GM23338 (cell line): ENCODE data around the gene ABAT. TPM values are rescaled to one million over a fixed set of nuclear protein-coding genes. Genes with fewer than 3 reads are reported as not detected.

Experiments
- ATAC-seq: fragments of 200-7000 bp; cut with Tn5 transposase; 3 replicates; pipeline ENCODE4 v1.9.1; 2020
- DNase-seq: peaks from one replicate; pipeline ENCODE4 v3.0.0-alpha.2; 2015; ENCODE audit warnings: low spot score
- H2AFZ ChIP-seq: fragments of 200-600 bp; sonication (generic); 2 replicates; pipeline ENCODE4 v1.8.0; 2016; ENCODE audit warnings: antibody characterized with exemption, mild to moderate bottlenecking, moderate library complexity
- H3F3A ChIP-seq: fragments of 200-600 bp; sonication (generic); replicated peaks from 2 replicates; pipeline ENCODE4 v1.8.0; 2017; ENCODE audit warnings: antibody characterized with exemption, mixed run types, low read depth
- H3K27ac ChIP-seq: fragments of 200-600 bp; sonication (generic); 2 replicates; pipeline ENCODE4 v1.6.1; 2016; ENCODE audit warnings: low read depth
- H3K27me3 ChIP-seq: fragments of 200-600 bp; sonication (generic); 2 replicates; pipeline ENCODE4 v1.8.0; 2016; ENCODE audit warnings: mild to moderate bottlenecking, mixed run types, moderate library complexity; ENCODE audit not compliant: insufficient read depth
- H3K36me3 ChIP-seq: fragments of 200-600 bp; sonication (generic); 2 replicates; pipeline ENCODE4 v1.8.0; 2016; ENCODE audit warnings: mild to moderate bottlenecking; ENCODE audit not compliant: insufficient read depth
- H3K4me1 ChIP-seq: fragments of 200-600 bp; sonication (generic); 2 replicates; pipeline ENCODE4 v1.8.0; 2016; ENCODE audit warnings: mild to moderate bottlenecking, moderate library complexity; ENCODE audit not compliant: insufficient read depth
- H3K4me2 ChIP-seq: fragments of 200-600 bp; sonication (generic); 2 replicates; pipeline ENCODE4 v1.7.1; 2017; ENCODE audit warnings: mixed run types
- H3K4me3 ChIP-seq: fragments of 200-600 bp; sonication (generic); 2 replicates; pipeline ENCODE4 v1.6.1; 2016; ENCODE audit warnings: mixed run types
- H3K79me2 ChIP-seq: fragments of 200-600 bp; sonication (generic); replicated peaks from 2 replicates; pipeline ENCODE4 v1.8.0; 2017; ENCODE audit warnings: mild to moderate bottlenecking; ENCODE audit not compliant: insufficient read depth
- H3K9me2 ChIP-seq: fragments of 200-600 bp; sonication (generic); 2 replicates; pipeline ENCODE4 v1.8.0; 2017; ENCODE audit not compliant: insufficient read depth
- H4K20me1 ChIP-seq: fragments of 200-600 bp; sonication (generic); replicated peaks from 2 replicates; pipeline ENCODE4 v1.8.0; 2017; ENCODE audit warnings: mild to moderate bottlenecking; ENCODE audit not compliant: insufficient read depth
- H3K27ac Mint-ChIP-seq: 2 replicates; pipeline ENCODE4 v1.8.0; 2020; ENCODE audit warnings: inconsistent platforms, mild to moderate bottlenecking, moderate library complexity, mixed read lengths
- H3K27me3 Mint-ChIP-seq: 3 replicates; pipeline ENCODE4 v1.8.0; 2022; ENCODE audit warnings: low read depth, mild to moderate bottlenecking, moderate library complexity, mixed read lengths, inconsistent platforms; ENCODE audit not compliant: insufficient read depth, poor library complexity
- H3K36me3 Mint-ChIP-seq: 3 replicates; pipeline ENCODE4 v1.8.0; 2021; ENCODE audit warnings: low read depth, mild to moderate bottlenecking, inconsistent platforms, moderate library complexity, mixed read lengths
- H3K4me1 Mint-ChIP-seq: 3 replicates; pipeline ENCODE4 v1.8.0; 2020; ENCODE audit warnings: mild to moderate bottlenecking, inconsistent platforms, mixed read lengths
- H3K4me3 Mint-ChIP-seq: 3 replicates; pipeline ENCODE4 v1.8.0; 2021; ENCODE audit warnings: moderate library complexity, mild to moderate bottlenecking, inconsistent platforms, mixed read lengths
- H3K9me3 Mint-ChIP-seq: 3 replicates; pipeline ENCODE4 v1.8.0; 2020; ENCODE audit warnings: moderate library complexity, mild to moderate bottlenecking, inconsistent platforms, mixed read lengths
- JUNB ChIP-seq: IDR thresholded peaks from one replicate; pipeline ENCODE4 v1.6.1; 2016; ENCODE audit warnings: antibody characterized with exemption; ENCODE audit not compliant: unreplicated experiment
- NANOG ChIP-seq: IDR thresholded peaks from 2 replicates; pipeline ENCODE4 v1.6.1; 2016; ENCODE audit warnings: antibody characterized with exemption, borderline replicate concordance
- POLR2AphosphoS5 ChIP-seq: IDR thresholded peaks from 2 replicates; pipeline ENCODE4 v1.6.1; 2016; ENCODE audit warnings: antibody characterized with exemption, low read depth
- ZNF114 ChIP-seq: fragments of 250-450 bp; sonication (Bioruptor Pico); IDR thresholded peaks from 2 replicates; pipeline ENCODE4 v1.5.0; 2020; ENCODE audit warnings: mild to moderate bottlenecking, moderate library complexity
- ZNF331 ChIP-seq: fragments of 250-450 bp; sonication (Bioruptor Pico); IDR thresholded peaks from 2 replicates; pipeline ENCODE4 v1.5.0; 2020; ENCODE audit warnings: low read depth, mild to moderate bottlenecking, moderate library complexity
- polyA plus RNA-seq: library from polyadenylated mRNA; unstranded; fragments of >200 nt; fragmentation: Nextera tagmentation; extraction: Ambion mirVana; gene quantifications from 2 replicates; pipeline ENCODE4 v1.2.1, GENCODE V29; 2016
- total RNA-seq: library from RNA; depleted of rRNA; stranded (reverse); fragments of >200 nt; shearing (Covaris generic); gene quantifications from 2 replicates; pipeline ENCODE4 v1.2.3, GENCODE V29; 2014
- TF ChIP-seq, protein P1 (sequence below): IDR thresholded peaks from one replicate; pipeline ENCODE4 v1.6.1; 2018; ENCODE audit warnings: antibody characterized with exemption; ENCODE audit not compliant: unreplicated experiment
- TF ChIP-seq, protein P2 (sequence below): fragments of 250-450 bp; sonication (Bioruptor Pico); IDR thresholded peaks from 2 replicates; pipeline ENCODE4 v1.5.0; 2020; ENCODE audit warnings: mild to moderate bottlenecking, moderate library complexity

ABAT gene
- total and polyA plus RNA-seq, 2 experiments from 2014 or later = 4.4 to 8.8 TPM

DNA sequence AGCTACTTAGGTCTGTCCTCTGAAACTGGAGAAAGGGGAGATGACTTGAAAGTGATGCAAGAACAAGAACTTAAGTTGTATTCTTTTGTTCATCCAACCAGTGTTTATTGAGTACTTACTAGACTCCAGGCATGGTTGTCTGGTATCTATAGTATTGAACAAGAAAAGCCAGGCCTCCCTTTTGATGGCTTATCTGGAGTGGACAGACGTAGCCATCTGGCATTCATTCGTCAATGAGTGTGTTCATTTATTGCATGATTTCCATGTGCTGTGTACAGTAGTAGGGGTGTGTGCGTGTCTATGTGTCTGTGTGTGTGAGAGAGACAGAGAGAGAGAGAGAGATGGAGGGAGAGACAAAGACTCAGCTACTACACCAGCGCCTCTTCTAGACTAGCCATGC, 9.2 kb downstream of the ABAT start:
- Mint-ChIP-seq H3K9me3 (no peaks in the 10 kb centered on the region), H3K4me1 (peaks cover 21% of the 10 kb centered on the region), H3K27ac (no peak overlapping the region), H3K36me3 (peaks cover 3% of the 10 kb centered on the region; the same call in 1 of the 3 replicates), H3K4me3 (no peak overlapping the region), H3K27me3 (no peaks in the 10 kb centered on the region)
- Histone ChIP-seq H3K27me3 (no peaks in the 10 kb centered on the region), H3K36me3 (no peaks in the 10 kb centered on the region), H3K27ac (no peak overlapping the region), H4K20me1 (no peaks in the 10 kb centered on the region), H3K4me2 (no peak overlapping the region), H3F3A (no peaks in the 10 kb centered on the region), H3K79me2 (no peaks in the 10 kb centered on the region), H3K9me2 (no peaks in the 10 kb centered on the region), H2AFZ (no peak overlapping the region), H3K4me1 (0 out of 2 replicates have a peak, but pooled peaks cover 12% of the 10 kb centered on the region), H3K4me3 (no peak overlapping the region)
- TF ChIP-seq ZNF331 (CRISPR knock-in tag) (no peak), JUNB (no peak), POLR2AphosphoS5 (no peak), ZNF114 (CRISPR knock-in tag) (no peak), NANOG (no peak)
- TF ChIP-seq, protein P1, sequence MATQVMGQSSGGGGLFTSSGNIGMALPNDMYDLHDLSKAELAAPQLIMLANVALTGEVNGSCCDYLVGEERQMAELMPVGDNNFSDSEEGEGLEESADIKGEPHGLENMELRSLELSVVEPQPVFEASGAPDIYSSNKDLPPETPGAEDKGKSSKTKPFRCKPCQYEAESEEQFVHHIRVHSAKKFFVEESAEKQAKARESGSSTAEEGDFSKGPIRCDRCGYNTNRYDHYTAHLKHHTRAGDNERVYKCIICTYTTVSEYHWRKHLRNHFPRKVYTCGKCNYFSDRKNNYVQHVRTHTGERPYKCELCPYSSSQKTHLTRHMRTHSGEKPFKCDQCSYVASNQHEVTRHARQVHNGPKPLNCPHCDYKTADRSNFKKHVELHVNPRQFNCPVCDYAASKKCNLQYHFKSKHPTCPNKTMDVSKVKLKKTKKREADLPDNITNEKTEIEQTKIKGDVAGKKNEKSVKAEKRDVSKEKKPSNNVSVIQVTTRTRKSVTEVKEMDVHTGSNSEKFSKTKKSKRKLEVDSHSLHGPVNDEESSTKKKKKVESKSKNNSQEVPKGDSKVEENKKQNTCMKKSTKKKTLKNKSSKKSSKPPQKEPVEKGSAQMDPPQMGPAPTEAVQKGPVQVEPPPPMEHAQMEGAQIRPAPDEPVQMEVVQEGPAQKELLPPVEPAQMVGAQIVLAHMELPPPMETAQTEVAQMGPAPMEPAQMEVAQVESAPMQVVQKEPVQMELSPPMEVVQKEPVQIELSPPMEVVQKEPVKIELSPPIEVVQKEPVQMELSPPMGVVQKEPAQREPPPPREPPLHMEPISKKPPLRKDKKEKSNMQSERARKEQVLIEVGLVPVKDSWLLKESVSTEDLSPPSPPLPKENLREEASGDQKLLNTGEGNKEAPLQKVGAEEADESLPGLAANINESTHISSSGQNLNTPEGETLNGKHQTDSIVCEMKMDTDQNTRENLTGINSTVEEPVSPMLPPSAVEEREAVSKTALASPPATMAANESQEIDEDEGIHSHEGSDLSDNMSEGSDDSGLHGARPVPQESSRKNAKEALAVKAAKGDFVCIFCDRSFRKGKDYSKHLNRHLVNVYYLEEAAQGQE = no peak
- TF ChIP-seq, protein P2, sequence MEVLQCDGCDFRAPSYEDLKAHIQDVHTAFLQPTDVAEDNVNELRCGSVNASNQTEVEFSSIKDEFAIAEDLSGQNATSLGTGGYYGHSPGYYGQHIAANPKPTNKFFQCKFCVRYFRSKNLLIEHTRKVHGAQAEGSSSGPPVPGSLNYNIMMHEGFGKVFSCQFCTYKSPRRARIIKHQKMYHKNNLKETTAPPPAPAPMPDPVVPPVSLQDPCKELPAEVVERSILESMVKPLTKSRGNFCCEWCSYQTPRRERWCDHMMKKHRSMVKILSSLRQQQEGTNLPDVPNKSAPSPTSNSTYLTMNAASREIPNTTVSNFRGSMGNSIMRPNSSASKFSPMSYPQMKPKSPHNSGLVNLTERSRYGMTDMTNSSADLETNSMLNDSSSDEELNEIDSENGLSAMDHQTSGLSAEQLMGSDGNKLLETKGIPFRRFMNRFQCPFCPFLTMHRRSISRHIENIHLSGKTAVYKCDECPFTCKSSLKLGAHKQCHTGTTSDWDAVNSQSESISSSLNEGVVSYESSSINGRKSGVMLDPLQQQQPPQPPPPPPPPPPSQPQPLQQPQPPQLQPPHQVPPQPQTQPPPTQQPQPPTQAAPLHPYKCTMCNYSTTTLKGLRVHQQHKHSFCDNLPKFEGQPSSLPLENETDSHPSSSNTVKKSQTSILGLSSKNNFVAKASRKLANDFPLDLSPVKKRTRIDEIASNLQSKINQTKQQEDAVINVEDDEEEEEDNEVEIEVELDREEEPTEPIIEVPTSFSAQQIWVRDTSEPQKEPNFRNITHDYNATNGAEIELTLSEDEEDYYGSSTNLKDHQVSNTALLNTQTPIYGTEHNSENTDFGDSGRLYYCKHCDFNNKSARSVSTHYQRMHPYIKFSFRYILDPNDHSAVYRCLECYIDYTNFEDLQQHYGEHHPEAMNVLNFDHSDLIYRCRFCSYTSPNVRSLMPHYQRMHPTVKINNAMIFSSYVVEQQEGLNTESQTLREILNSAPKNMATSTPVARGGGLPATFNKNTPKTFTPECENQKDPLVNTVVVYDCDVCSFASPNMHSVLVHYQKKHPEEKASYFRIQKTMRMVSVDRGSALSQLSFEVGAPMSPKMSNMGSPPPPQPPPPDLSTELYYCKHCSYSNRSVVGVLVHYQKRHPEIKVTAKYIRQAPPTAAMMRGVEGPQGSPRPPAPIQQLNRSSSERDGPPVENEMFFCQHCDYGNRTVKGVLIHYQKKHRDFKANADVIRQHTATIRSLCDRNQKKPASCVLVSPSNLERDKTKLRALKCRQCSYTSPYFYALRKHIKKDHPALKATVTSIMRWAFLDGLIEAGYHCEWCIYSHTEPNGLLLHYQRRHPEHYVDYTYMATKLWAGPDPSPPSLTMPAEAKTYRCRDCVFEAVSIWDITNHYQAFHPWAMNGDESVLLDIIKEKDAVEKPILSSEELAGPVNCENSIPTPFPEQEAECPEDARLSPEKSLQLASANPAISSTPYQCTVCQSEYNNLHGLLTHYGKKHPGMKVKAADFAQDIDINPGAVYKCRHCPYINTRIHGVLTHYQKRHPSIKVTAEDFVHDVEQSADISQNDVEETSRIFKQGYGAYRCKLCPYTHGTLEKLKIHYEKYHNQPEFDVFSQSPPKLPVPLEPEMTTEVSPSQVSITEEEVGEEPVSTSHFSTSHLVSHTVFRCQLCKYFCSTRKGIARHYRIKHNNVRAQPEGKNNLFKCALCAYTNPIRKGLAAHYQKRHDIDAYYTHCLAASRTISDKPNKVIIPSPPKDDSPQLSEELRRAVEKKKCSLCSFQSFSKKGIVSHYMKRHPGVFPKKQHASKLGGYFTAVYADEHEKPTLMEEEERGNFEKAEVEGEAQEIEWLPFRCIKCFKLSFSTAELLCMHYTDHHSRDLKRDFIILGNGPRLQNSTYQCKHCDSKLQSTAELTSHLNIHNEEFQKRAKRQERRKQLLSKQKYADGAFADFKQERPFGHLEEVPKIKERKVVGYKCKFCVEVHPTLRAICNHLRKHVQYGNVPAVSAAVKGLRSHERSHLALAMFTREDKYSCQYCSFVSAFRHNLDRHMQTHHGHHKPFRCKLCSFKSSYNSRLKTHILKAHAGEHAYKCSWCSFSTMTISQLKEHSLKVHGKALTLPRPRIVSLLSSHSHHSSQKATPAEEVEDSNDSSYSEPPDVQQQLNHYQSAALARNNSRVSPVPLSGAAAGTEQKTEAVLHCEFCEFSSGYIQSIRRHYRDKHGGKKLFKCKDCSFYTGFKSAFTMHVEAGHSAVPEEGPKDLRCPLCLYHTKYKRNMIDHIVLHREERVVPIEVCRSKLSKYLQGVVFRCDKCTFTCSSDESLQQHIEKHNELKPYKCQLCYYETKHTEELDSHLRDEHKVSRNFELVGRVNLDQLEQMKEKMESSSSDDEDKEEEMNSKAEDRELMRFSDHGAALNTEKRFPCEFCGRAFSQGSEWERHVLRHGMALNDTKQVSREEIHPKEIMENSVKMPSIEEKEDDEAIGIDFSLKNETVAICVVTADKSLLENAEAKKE = no peak
- ATAC-seq (no peak), DNase-seq (no peak)
